HFF-Myc (cell line): ENCODE data around the gene AP3S1.

Experiments used
- DNase-seq: peaks from one replicate; pipeline ENCODE4 v3.0.0-alpha.2; 2011; ENCODE audit warnings: low read depth; ENCODE audit errors: extremely low read depth
- H3K4me3 ChIP-seq: replicated peaks from 2 replicates; pipeline ENCODE4 v1.5.1; 2011; ENCODE audit warnings: low read depth, mild to moderate bottlenecking, control low read depth, low read length
- TF ChIP-seq, protein P1 (sequence below): IDR thresholded peaks from 2 replicates; pipeline ENCODE4 v1.5.1; 2012; ENCODE audit warnings: mild to moderate bottlenecking, low read depth, low read length, control low read depth; ENCODE audit errors: missing control alignments

The AP3S1 gene

DNA sequence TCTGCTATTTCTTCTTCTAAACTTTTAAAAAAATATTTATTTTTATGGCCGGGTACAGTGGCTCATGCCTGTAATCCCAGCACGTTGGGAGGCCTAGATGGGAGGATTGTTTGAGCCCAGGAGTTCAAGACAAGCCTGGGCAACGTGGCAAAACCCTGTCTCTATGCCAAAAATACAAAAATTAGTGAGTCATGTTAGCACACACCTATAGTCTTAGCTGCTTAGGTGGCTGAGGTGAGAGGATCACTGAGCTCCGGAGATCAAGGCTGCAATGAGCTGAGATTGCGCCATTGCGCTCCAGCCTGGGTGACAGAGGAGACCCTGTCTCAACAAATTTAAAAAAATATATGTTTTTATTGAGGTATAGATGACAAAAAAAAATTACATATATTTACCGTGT is 5.6 kb downstream of the AP3S1 start:
- H3K4me3 ChIP-seq: no peak overlapping the region
- TF ChIP-seq, protein P1, sequence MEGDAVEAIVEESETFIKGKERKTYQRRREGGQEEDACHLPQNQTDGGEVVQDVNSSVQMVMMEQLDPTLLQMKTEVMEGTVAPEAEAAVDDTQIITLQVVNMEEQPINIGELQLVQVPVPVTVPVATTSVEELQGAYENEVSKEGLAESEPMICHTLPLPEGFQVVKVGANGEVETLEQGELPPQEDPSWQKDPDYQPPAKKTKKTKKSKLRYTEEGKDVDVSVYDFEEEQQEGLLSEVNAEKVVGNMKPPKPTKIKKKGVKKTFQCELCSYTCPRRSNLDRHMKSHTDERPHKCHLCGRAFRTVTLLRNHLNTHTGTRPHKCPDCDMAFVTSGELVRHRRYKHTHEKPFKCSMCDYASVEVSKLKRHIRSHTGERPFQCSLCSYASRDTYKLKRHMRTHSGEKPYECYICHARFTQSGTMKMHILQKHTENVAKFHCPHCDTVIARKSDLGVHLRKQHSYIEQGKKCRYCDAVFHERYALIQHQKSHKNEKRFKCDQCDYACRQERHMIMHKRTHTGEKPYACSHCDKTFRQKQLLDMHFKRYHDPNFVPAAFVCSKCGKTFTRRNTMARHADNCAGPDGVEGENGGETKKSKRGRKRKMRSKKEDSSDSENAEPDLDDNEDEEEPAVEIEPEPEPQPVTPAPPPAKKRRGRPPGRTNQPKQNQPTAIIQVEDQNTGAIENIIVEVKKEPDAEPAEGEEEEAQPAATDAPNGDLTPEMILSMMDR: no peak
- DNase-seq: no peak

DNA sequence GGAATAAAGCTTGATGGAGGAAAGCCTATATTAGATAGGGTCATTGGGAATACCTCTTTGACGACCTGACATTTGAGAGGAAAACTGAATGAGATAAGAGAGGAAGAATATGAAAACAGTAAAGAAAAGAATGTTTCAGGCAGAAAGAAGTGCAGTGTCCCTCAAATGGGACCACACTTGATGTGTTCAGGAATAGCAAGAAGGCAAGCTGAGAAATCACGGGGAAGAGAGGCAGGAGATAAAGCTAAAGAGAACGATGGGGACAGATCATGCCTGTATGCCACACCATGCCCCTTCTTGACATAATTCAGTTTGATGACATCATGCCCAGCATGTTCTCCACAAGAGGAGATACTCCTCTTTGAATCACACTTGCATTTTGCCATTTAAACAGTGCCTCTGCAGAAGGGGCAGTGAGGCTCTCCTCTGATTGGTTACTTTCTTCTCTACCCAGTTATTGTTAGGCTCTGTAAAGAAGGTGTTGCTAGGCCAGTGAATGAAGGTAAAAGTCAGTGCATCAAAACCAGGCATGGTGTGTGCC is 7.6 kb downstream of the AP3S1 start:
- TF ChIP-seq, protein P1: no peak
- DNase-seq: no peak
- H3K4me3 ChIP-seq: no peak overlapping the region

DNA sequence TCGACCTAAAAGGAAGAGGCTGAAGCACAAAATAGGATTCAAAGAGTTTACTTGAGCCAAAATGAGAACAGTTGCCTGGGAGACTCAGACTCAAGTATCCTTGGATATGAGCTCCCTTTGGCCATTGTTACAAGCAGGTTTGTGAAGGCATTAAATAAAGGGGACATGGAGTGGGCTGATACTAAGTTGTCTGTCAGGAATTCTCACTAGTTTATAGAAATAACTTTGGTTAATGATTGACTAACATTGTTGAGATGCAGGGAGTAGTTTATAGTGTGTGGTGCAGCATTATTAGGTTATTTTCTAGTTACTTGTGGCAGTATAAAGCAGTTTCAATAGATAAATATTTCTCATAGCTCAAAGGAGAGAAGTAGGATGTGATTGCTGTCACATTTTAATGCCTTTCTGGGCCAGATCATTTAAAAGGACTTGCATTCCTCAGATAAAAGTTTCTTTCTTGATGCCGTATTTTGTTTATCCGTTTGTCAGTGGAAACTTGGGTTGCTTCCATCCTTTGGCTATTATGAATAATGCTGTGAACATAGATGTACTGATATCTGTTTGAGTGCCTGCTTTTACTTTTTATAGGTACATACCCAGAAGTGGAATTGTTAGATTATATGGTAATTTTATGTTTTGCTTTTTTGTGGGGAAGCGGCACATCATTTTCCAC is 9.1 kb downstream of the AP3S1 start:
- no peak for DNase-seq
- no peak overlapping the region for H3K4me3 ChIP-seq
- TF ChIP-seq, protein P1: no peak

DNA sequence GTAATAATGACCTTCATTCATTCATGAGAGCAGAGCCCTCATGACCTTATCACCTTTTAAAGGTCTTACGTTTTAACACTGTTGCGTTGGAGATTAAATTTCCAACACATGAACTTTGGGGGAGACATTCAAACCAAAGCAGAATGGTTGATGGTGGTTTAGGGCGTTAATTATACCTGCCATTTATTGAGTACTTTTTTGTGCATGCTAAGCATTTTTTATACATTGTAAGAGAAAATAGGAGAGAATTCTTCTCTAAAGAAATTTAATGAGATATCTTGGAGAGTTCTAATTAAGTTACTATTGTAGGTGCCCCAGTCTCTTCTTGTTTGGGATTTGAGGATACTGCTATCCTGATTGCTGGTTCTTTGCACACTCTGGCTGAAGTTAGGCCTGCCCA is 12.4 kb downstream of the AP3S1 start:
- no peak overlapping the region for H3K4me3 ChIP-seq
- TF ChIP-seq, protein P1: no peak
- DNase-seq: no peak

DNA sequence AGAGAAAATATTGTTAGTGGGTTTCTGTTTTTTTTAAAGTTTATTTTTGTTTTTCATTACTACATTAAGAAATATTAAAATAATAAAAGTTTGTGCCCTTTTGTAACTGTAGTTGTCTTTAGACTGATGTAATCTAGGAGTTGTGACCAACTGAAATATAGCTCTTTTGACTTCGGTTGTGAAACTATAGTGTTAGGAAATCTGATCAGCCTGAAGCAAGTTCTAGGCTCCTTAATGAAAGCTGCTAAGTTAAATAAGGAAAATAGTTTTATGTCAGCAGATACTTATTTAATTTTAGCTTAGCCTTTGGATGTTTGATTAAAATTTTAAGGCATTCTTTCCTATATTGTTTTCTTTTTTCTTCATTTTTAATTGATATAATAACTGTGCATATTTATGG is 14.2 kb downstream of the AP3S1 start:
- H3K4me3 ChIP-seq: no peak overlapping the region
- DNase-seq: no peak
- TF ChIP-seq, protein P1: no peak

DNA sequence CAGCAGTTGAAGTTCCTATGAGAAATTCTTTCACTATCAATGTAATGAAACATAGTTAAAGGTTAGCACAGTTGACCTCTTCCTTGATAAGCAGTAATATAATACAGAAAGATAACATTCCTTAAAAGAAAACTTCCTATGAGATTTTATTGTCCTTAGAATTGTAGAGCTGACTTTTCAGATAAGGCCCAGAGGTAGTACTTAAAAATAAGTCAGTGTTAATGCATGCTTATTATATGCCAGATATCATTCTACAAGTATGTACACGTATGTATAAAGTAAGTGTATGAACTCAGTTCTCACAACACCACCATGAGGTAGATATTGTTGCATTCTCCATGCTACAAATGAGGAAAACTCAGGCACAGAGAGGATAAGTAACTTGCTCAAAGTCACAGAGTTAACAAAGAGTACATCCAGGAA is 15.3 kb downstream of the AP3S1 start:
- TF ChIP-seq, protein P1: no peak
- no peak for DNase-seq
- no peak overlapping the region for H3K4me3 ChIP-seq
